Panc1 (cell line): ENCODE data around the gene A2ML1. TPM values are rescaled to one million over a fixed set of nuclear protein-coding genes. Genes with fewer than 3 reads are reported as not detected.

Experiments
- ATAC-seq: fragments of 200-7000 bp; cut with Tn5 transposase; 2 replicates; pipeline ENCODE4 v1.9.1; 2020; ENCODE audit warnings: mild to moderate bottlenecking, moderate library complexity
- Bru-seq: library from RNA; stranded (reverse); fragments of 400-500 nt; gene quantifications from one replicate; lab custom pipeline; 2021; lab: Mats Ljungman, UMichigan
- BruChase-seq, 2 experiments: library from RNA; stranded (reverse); fragments of 400-500 nt; gene quantifications; one replicate each; lab custom pipeline; 2021; lab: Mats Ljungman, UMichigan
- BruUV-seq: library from RNA; stranded (reverse); fragments of 400-500 nt; replicated peaks from 2 replicates; lab custom pipeline; 2021; lab: Mats Ljungman, UMichigan
- CTCF ChIA-PET: fragments of 300-600 bp; sonication (Branson Sonifier 250); formaldehyde crosslinking; loops from one replicate; lab custom pipeline; 2022; ENCODE audit warnings: antibody characterized with exemption; lab: Charles Lee
- POLR2A ChIA-PET: fragments of 300-600 bp; sonication (Branson Sonifier 250); formaldehyde crosslinking; loops from one replicate; lab custom pipeline; 2022; ENCODE audit warnings: antibody characterized with exemption; lab: Charles Lee
- DNase-seq: peaks from one replicate; pipeline ENCODE4 v3.0.0-alpha.2; 2010; ENCODE audit warnings: low read depth, low spot score
- H3K27ac ChIP-seq: 2 replicates; pipeline ENCODE4 v1.5.1; 2011; ENCODE audit warnings: mild to moderate bottlenecking, low read length, inconsistent platforms
- H3K27me3 ChIP-seq: fragments of 200-500 bp; sonication (Bioruptor generic); 2 replicates; pipeline ENCODE4 v1.6.0; 2014; ENCODE audit warnings: low read length, inconsistent platforms; ENCODE audit not compliant: control insufficient read depth, insufficient read depth
- H3K36me3 ChIP-seq: fragments of 200-500 bp; sonication (Bioruptor generic); 2 replicates; pipeline ENCODE4 v1.5.1; 2014; ENCODE audit warnings: inconsistent platforms, mild to moderate bottlenecking, low read length, moderate library complexity; ENCODE audit not compliant: control insufficient read depth, insufficient read depth
- H3K4me1 ChIP-seq: 2 replicates; pipeline ENCODE4 v1.5.1; 2011; ENCODE audit warnings: inconsistent platforms, mild to moderate bottlenecking, low read length, moderate library complexity; ENCODE audit not compliant: control insufficient read depth, insufficient read depth
- H3K4me3 ChIP-seq, 2 experiments: 2 replicates each; pipeline ENCODE4 v1.5.1; 2011 to 2012; ENCODE audit warnings: low read depth in 2 of 2, low read length in 2 of 2, mild to moderate bottlenecking in 2 of 2, inconsistent platforms in 1 of 2, moderate library complexity in 1 of 2
- H3K9me3 ChIP-seq: fragments of 200-500 bp; sonication (Bioruptor generic); 2 replicates; pipeline ENCODE4 v1.5.1; 2014; ENCODE audit warnings: low read depth, mild to moderate bottlenecking, inconsistent platforms, low read length, moderate library complexity; ENCODE audit not compliant: control insufficient read depth, insufficient read depth
- POLR2AphosphoS5 ChIP-seq: IDR thresholded peaks from 2 replicates; pipeline ENCODE4 v1.6.1; 2012; ENCODE audit warnings: mild to moderate bottlenecking, low read depth, low read length, moderate library complexity
- SIN3A ChIP-seq: IDR thresholded peaks from 2 replicates; pipeline ENCODE4 v1.6.1; 2012; ENCODE audit warnings: low read depth, mild to moderate bottlenecking, low read length, moderate library complexity, borderline replicate concordance; ENCODE audit not compliant: insufficient read depth
- TCF7L2 ChIP-seq: IDR thresholded peaks from 2 replicates; pipeline ENCODE4 v1.6.1; 2011; ENCODE audit warnings: mild to moderate bottlenecking, low read depth, low read length, inconsistent platforms
- in situ Hi-C: cut with HindIII; loops from 2 replicates; pipeline ENCODE4 v1.10.0; 2016; ENCODE audit warnings: low sequenced_read_pairs, low pct_unique_long_range_greater_than_20kb
- intact Hi-C: fragments of 100-400 bp; cut with micrococcal nuclease; formaldehyde crosslinking; loops from one replicate; pipeline ENCODE4 v1.10.0; 2022; ENCODE audit not compliant: unreplicated experiment
- long read RNA-seq: library from polyadenylated mRNA; unstranded; transcript quantifications from one replicate; pipeline ENCODE4 v2.0.0, GENCODE V29; 2021; ENCODE audit not compliant: unreplicated experiment
- polyA plus RNA-seq: library from polyadenylated mRNA; unstranded; fragments of >200 nt; gene quantifications from one replicate; pipeline ENCODE4 v1.2.1, GENCODE V29; 2012; ENCODE audit warnings: missing spikeins; ENCODE audit not compliant: insufficient read length
- total RNA-seq: library from RNA; stranded (reverse); gene quantifications from one replicate; pipeline ENCODE4 v1.2.1, GENCODE V29; 2021; ENCODE audit not compliant: unreplicated experiment
- TF ChIP-seq, protein P1 (sequence below): fragments of 450-650 bp; IDR thresholded peaks from 2 replicates; pipeline ENCODE4 v1.5.1; 2017; ENCODE audit warnings: mild to moderate bottlenecking
- TF ChIP-seq, protein P2 (sequence below), 2 experiments: IDR thresholded peaks; 2 replicates each; pipeline ENCODE4 v1.6.1; 2011 to 2012; ENCODE audit warnings: low read depth in 2 of 2, control low read depth in 1 of 2, low read length in 1 of 2, mild to moderate bottlenecking in 1 of 2, moderate library complexity in 1 of 2; ENCODE audit not compliant: insufficient read depth in 1 of 2

Gene A2ML1
- total RNA-seq: not detected
- polyA plus RNA-seq: not detected
- Bru-seq, nascent RNA: not detected
- BruChase-seq, experiment 1, labeled RNA remaining after a 2-hour chase: not detected
- BruChase-seq, experiment 2, labeled RNA remaining after a 6-hour chase: not detected
- long read RNA-seq: 0 reads

- POLR2A ChIA-PET: no interaction called here
- intact Hi-C loops: loop anchor here (2.0 kb wide), 1 partner anchor 139 kb away; no protein-coding TSS in a partner anchor
- no peak within 1 kb of the TSS for H3K27ac ChIP-seq
- DNase-seq (no peak), ATAC-seq (no peak)
- no peaks in the 10 kb centered on the region for H3K36me3 ChIP-seq
- H3K27me3 ChIP-seq: no peaks in the 10 kb centered on the region
- TF ChIP-seq, protein P1, sequence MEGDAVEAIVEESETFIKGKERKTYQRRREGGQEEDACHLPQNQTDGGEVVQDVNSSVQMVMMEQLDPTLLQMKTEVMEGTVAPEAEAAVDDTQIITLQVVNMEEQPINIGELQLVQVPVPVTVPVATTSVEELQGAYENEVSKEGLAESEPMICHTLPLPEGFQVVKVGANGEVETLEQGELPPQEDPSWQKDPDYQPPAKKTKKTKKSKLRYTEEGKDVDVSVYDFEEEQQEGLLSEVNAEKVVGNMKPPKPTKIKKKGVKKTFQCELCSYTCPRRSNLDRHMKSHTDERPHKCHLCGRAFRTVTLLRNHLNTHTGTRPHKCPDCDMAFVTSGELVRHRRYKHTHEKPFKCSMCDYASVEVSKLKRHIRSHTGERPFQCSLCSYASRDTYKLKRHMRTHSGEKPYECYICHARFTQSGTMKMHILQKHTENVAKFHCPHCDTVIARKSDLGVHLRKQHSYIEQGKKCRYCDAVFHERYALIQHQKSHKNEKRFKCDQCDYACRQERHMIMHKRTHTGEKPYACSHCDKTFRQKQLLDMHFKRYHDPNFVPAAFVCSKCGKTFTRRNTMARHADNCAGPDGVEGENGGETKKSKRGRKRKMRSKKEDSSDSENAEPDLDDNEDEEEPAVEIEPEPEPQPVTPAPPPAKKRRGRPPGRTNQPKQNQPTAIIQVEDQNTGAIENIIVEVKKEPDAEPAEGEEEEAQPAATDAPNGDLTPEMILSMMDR: no peak
- TF ChIP-seq TCF7L2: no peak
- TF ChIP-seq SIN3A: no peak
- TF ChIP-seq, protein P2, sequence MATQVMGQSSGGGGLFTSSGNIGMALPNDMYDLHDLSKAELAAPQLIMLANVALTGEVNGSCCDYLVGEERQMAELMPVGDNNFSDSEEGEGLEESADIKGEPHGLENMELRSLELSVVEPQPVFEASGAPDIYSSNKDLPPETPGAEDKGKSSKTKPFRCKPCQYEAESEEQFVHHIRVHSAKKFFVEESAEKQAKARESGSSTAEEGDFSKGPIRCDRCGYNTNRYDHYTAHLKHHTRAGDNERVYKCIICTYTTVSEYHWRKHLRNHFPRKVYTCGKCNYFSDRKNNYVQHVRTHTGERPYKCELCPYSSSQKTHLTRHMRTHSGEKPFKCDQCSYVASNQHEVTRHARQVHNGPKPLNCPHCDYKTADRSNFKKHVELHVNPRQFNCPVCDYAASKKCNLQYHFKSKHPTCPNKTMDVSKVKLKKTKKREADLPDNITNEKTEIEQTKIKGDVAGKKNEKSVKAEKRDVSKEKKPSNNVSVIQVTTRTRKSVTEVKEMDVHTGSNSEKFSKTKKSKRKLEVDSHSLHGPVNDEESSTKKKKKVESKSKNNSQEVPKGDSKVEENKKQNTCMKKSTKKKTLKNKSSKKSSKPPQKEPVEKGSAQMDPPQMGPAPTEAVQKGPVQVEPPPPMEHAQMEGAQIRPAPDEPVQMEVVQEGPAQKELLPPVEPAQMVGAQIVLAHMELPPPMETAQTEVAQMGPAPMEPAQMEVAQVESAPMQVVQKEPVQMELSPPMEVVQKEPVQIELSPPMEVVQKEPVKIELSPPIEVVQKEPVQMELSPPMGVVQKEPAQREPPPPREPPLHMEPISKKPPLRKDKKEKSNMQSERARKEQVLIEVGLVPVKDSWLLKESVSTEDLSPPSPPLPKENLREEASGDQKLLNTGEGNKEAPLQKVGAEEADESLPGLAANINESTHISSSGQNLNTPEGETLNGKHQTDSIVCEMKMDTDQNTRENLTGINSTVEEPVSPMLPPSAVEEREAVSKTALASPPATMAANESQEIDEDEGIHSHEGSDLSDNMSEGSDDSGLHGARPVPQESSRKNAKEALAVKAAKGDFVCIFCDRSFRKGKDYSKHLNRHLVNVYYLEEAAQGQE (IDR thresholded peaks at IDR 0.05; ENCODE audit: insufficient read depth in 1 of 2, low read depth in 2 of 2, low read length in 1 of 2): no peak
- TF ChIP-seq POLR2AphosphoS5: no peak
- H3K9me3 ChIP-seq: no peaks in the 10 kb centered on the region
- CTCF ChIA-PET: no interaction called here
- no peak within 1 kb of the TSS for H3K4me3 ChIP-seq
- H3K4me1 ChIP-seq: no peaks in the 10 kb centered on the region
- no TSS peak for BruUV-seq
- in situ Hi-C loops: no loop called here
Observed at GRCh38 chr12:8822298-8822697, at the start of gene A2ML1. Gene A2ML1, plus strand, starts transcription at chr12:8822621. Its CDS starts 31 bp downstream, at chr12:8822652.

GRCh38 chr12:8773461-8773860 lies 49.0 kb upstream of the A2ML1 start:
- ATAC-seq: no peak
- ChIA-PET CTCF (no interaction called here), POLR2A (no interaction called here)
- TF ChIP-seq, protein P2 (IDR thresholded peaks at IDR 0.05; ENCODE audit: insufficient read depth in 1 of 2, low read depth in 2 of 2, low read length in 1 of 2): no peak
- no peak for TF ChIP-seq SIN3A
- no peak for TF ChIP-seq POLR2AphosphoS5
- TF ChIP-seq TCF7L2: no peak
- TF ChIP-seq, protein P1: no peak
- BruUV-seq: no TSS peak
- Histone ChIP-seq H3K27me3 (no peaks in the 10 kb centered on the region), H3K27ac (no peak overlapping the region), H3K9me3 (no peaks in the 10 kb centered on the region), H3K4me3 (no peak overlapping the region), H3K36me3 (peaks cover 2% of the 10 kb centered on the region), H3K4me1 (no peaks in the 10 kb centered on the region)
- in situ Hi-C loops (no loop called here), intact Hi-C loops (no loop called here)
- DNase-seq: no peak
